NCI-H748 treated with DMSO at 0.1 percent for 48 hours (cell line): Measurements from ENCODE around the gene SLC35B1.

Experiments
- DNase-seq: peaks from one replicate; lab custom pipeline; 2025; lab: John Stamatoyannopoulos, UW

The SLC35B1 gene

DNA sequence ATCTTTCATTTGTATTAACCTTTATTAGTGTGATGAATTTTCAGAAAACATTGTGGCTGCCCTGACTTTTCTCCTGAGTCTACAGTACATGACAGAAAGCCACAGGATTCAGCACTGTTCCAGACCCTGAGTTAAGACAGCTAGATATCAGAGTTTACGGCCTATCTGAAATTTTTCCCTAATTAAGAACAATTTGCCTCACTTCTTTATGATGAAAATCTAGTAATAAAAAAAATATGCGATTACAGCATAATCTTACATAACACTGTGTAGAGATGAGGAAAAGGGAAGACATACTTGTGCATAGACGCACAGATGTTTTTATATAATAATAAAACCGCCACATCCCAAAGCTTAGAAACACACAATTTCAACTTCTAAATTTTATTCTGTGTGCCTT lies 37.1 kb downstream of the SLC35B1 start:
- DNase-seq, result no peak

DNA sequence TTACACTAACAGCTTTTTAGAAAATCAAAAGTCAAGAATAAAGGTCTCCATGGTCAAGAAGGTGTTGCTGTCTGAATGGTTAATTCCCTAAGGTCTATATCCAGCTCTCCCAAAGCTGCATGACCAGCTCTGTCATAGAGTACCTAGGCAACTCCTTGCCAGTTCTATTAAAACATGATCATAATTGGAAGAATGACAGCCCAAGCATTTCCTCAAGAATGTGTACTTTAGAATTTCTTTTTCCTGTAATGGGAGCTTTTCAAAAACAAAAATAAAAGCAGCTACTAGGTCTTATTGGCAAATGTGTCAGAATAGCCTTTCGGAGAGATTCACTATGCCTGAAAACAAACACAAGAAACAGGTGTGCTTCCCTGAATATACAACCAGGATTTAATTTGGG lies 37.8 kb downstream of the SLC35B1 start:
- no peak for DNase-seq

DNA sequence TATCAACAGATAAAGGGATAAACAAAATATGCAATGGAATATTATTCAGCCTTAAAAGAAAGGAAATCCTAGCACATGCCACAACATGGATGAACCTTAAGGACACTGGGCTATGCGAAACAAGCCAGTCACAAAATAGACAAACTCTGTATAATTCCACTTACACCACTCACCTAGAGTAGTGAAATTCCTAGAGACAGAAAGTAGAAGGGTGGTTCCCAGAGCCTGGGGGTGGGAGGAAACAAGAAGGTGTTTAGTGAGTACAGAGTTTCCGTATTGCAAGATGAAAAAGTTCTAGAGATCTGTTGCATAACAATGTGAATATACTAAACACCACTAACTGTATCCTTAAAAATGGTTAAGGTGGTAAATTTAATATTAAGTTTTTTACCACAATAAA lies 39.9 kb downstream of the SLC35B1 start:
- DNase-seq, result no peak

DNA sequence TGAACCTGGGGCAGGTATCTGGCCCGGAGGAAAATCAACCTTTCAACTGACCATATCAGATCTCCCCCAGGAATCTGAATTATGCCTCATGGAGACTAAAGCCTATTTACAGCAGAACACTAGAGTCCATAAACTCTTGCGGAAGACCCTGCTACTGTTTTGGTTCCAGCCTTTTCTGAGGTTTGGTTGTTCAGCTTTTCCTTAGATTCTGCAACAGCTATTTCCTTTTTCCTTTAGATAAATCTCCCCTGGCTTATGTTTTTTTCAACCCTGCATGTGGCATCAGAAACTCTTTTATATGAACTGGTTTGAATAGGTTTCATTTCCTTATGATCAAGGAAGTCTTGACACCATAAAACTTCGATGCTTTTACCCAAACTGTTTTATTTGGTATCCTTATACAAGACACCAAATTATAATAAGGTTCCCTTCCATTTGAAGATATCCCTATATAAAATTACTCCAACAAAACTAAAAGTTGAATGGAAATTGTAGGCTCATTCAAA lies 43.0 kb downstream of the SLC35B1 start:
- DNase-seq, result no peak

DNA sequence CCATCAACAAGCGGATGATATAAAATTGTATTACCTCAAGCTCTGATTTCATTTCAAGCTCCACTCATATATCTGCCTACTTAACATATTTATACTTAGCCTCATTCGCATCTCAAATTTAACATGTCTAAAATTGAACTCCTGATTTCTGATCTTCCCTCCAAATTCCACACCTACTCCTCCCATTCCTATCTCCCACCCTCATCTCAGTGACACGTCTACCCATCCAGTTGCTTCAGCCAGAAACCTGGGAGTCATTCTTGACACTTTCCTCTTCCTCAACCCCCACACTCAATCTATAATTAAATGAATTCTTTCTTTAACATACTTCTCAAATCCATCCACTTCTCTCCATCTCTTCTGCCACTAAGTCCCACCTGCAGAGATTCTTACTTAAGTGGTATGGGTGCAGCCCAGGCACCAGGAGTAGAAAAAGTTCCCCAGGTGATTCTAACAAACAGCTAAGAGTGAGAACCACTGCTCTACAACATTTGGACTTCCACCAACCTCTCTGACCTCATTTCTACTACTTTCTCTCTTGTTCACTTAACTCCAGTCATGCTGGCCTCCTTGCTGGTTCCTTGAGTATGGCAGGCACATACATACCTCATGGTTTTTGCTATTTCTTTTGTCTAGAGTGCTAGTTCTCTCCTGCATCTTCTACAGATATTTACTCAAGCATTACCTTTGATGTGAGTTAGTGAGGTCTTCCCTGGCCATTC lies 47.9 kb downstream of the SLC35B1 start:
- no peak for DNase-seq

DNA sequence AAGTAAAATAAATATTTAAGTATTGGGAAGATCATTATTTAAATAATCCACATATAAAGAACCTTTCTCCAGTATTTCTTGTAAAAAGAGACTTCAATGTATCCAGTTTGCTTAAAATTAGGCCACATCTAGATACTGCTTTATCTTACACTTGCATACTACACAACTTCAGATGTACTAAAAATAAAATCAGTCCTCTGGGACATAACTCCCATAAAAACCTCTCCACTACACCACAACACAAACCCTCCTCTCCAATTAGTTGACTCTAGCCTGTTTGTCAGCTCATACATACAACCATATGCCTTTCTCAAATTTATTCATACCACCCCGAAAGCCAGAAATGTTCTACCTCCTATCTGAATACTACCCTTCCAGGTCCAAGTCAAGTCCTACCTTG lies 51.5 kb downstream of the SLC35B1 start:
- DNase-seq, result no peak
